ENCODE measurements around the gene BMP6. TPM values are rescaled to one million over a fixed set of nuclear protein-coding genes. Genes with fewer than 3 reads are reported as not detected.

The BMP6 gene
- total and polyA plus RNA-seq, 4 experiments from 2014 or later: 0.06 TPM; not detected in 3

DNA sequence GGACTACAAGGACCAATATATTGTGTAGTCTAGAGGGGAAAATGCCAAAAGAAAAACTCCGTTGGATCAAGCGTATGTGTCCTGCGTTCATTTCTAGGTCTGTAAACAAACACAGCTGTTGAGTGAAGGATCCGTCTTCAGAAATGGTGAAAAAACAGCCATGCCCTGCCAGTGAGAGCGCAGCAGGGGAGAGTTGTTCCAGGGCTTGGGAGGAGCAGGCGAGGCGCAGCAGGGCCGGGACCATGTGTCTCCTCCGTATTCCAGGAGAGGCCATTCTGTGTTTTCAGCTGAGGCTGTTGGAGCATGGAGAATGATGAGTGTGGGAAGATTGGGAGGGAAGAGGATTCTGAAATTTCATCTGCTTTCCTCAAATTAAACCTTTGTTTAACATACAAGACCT lies 38.0 kb downstream of the BMP6 start:
- H3K4me1 ChIP-seq (ENCODE audit: insufficient read depth, low read length): no peaks in the 10 kb centered on the region
- ChIA-PET POLR2A (ENCODE audit: partially characterized antibody) (no interaction called here), CTCF (ENCODE audit: partially characterized antibody) (no interaction called here)
- H3K27ac ChIP-seq (ENCODE audit: low read depth, low read length): no peak overlapping the region
- Mint-ChIP-seq H3K36me3 (no peaks in the 10 kb centered on the region), H3K27ac (no peak overlapping the region), H3K4me3 (no peak overlapping the region), H3K9me3 (peaks cover 0 to 2% (median 0%) of the 10 kb centered on the region in 8 donors), H3K4me1 (no peaks in the 10 kb centered on the region), H3K27me3 (peaks cover 3 to 26% of the 10 kb centered on the region in 2 donors)
- H3K9me3 ChIP-seq (ENCODE audit: control insufficient read depth in 1 of 2, low read length in 2 of 2): no peaks in the 10 kb centered on the region
- DNase-seq: no peak
- H3K36me3 ChIP-seq (ENCODE audit: insufficient read depth, low read length): no peaks in the 10 kb centered on the region
- intact Hi-C loops (cut with micrococcal nuclease): no loop called here
- H3K27me3 ChIP-seq (ENCODE audit: insufficient read depth, low read length): peaks cover 5% of the 10 kb centered on the region
- no peak overlapping the region for H3K4me3 ChIP-seq (ENCODE audit: low read length in 2 of 2)

DNA sequence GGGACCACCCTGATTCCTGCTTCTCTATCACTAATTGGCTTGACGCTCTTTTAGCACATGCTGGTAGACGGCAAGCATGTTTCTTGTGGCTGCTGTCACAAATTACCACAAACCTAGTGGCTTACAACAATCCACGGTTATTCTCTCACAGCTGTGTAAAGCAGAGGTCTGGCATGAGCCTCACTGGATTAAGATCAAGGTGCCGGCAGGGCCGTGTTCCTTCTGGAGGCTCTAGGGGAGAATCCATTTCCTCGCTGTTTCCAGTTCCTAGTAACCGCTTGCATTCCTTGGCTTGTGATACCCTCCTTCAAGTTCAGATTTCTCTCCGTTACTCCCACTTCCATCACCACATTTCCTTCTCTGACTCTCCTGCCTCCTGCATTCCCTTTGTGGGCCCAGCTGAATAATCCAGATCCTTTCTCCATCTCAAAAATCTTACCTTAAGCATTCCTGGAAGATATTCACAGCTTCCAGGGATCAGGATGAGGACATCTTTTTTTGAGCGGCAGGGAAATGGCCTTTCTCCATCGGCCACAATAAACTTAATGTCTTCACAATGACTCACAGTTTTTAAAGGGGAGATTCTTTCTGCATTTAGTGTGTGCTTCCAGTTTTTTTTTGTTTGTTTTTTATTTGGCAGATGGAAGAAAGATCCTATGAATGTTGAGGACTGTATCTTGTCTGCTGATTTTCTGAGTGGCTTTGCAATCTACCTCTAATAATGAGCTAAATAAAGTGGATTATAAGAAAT lies 39.9 kb downstream of the BMP6 start:
- Mint-ChIP-seq H3K9me3 (peaks cover 0 to 2% (median 0%) of the 10 kb centered on the region in 8 donors), H3K27ac (no peak overlapping the region), H3K4me1 (no peaks in the 10 kb centered on the region), H3K36me3 (no peaks in the 10 kb centered on the region), H3K4me3 (no peak overlapping the region), H3K27me3 (peaks cover 3 to 26% of the 10 kb centered on the region in 2 donors)
- DNase-seq: no peak
- ChIA-PET CTCF (ENCODE audit: partially characterized antibody) (no interaction called here), POLR2A (ENCODE audit: partially characterized antibody) (no interaction called here)
- Histone ChIP-seq H3K4me3 (ENCODE audit: low read length in 2 of 2) (no peak overlapping the region), H3K27me3 (ENCODE audit: insufficient read depth, low read length) (peaks cover 5% of the 10 kb centered on the region), H3K4me1 (ENCODE audit: insufficient read depth, low read length) (no peaks in the 10 kb centered on the region), H3K27ac (ENCODE audit: low read depth, low read length) (no peak overlapping the region), H3K9me3 (ENCODE audit: control insufficient read depth in 1 of 2, low read length in 2 of 2) (no peaks in the 10 kb centered on the region), H3K36me3 (ENCODE audit: insufficient read depth, low read length) (no peaks in the 10 kb centered on the region)
- intact Hi-C loops (cut with micrococcal nuclease): no loop called here

DNA sequence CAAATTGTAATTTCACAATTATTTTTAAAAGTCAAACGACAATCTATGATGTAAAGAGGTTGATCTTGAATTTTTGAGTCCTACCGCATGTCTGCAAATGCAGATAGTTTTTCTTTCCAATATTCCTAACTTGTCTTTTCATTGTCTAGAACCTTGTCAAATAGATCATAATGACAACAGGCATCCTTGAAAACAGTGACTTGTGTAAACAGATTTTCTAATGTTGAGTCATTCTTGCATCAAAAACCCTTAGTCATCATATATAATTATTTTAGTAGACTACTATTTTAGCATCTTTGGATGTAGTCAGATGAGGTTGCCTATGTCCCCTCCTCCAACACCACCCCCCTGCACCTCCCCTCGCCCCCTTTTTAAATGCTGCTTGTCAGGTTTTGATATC lies 43.8 kb downstream of the BMP6 start:
- Mint-ChIP-seq H3K27me3 (peaks cover 7 to 21% of the 10 kb centered on the region in 2 donors), H3K4me3 (no peak overlapping the region), H3K4me1 (no peaks in the 10 kb centered on the region), H3K9me3 (peaks cover 0 to 2% (median 0%) of the 10 kb centered on the region in 8 donors), H3K36me3 (no peaks in the 10 kb centered on the region), H3K27ac (no peak overlapping the region)
- intact Hi-C loops (cut with micrococcal nuclease): no loop called here
- no peaks in the 10 kb centered on the region for H3K4me1 ChIP-seq (ENCODE audit: insufficient read depth, low read length)
- H3K27ac ChIP-seq (ENCODE audit: low read depth, low read length): no peak overlapping the region
- no peaks in the 10 kb centered on the region for H3K9me3 ChIP-seq (ENCODE audit: control insufficient read depth in 1 of 2, low read length in 2 of 2)
- CTCF ChIA-PET (ENCODE audit: partially characterized antibody): no interaction called here
- H3K27me3 ChIP-seq (ENCODE audit: insufficient read depth, low read length): peaks cover 5% of the 10 kb centered on the region
- H3K4me3 ChIP-seq (ENCODE audit: low read length in 2 of 2): no peak overlapping the region
- no peak for DNase-seq
- POLR2A ChIA-PET (ENCODE audit: partially characterized antibody): no interaction called here
- H3K36me3 ChIP-seq (ENCODE audit: insufficient read depth, low read length): no peaks in the 10 kb centered on the region

DNA sequence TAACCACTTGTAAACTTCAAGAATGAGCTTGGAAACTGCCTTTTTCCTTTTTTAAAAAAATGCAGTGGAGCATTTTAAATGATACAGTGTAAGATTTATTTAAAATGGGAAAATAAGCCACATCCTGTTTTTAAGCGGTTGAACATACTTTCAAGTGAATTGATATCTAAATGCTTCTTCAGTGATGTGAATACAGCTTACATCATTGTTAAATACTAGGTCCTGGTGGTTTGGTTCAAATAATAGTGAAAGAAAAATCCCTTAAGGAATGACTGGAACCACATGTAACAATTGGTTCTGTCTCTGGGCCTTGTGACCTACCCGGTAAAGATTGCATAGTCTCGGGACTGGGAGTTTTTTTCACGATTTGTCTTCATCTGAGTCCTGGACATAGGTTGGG lies 44.2 kb downstream of the BMP6 start:
- H3K27me3 ChIP-seq (ENCODE audit: insufficient read depth, low read length): peaks cover 5% of the 10 kb centered on the region
- CTCF ChIA-PET (ENCODE audit: partially characterized antibody): no interaction called here
- Mint-ChIP-seq H3K4me3 (no peak overlapping the region), H3K27me3 (peaks cover 8 to 24% of the 10 kb centered on the region in 2 donors), H3K36me3 (no peaks in the 10 kb centered on the region), H3K4me1 (no peaks in the 10 kb centered on the region), H3K9me3 (peaks cover 0 to 2% (median 0%) of the 10 kb centered on the region in 8 donors), H3K27ac (no peak overlapping the region)
- no peak for DNase-seq
- H3K4me3 ChIP-seq (ENCODE audit: low read length in 2 of 2): no peak overlapping the region
- H3K4me1 ChIP-seq (ENCODE audit: insufficient read depth, low read length): no peaks in the 10 kb centered on the region
- POLR2A ChIA-PET (ENCODE audit: partially characterized antibody): no interaction called here
- H3K9me3 ChIP-seq (ENCODE audit: control insufficient read depth in 1 of 2, low read length in 2 of 2): no peaks in the 10 kb centered on the region
- no peak overlapping the region for H3K27ac ChIP-seq (ENCODE audit: low read depth, low read length)
- H3K36me3 ChIP-seq (ENCODE audit: insufficient read depth, low read length): no peaks in the 10 kb centered on the region
- intact Hi-C loops (cut with micrococcal nuclease): no loop called here

DNA sequence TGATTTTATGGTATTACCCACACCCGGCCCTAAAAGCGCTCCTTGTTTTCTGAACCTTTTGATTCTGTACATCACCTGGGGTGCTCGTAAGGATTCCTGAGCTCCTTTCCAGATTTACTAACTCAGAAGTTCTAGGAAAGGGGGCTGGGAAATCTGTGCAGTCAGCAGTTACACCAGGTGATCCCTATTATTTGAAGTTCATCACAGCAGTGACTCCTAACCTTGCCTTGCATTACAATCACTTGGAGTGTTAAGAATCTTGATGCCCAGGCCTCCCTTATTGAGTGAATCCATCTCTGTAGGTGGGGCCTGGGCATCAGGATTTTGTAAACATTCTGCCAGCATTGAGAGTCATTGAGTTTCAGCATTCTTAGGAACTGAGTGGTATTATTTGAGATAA lies 44.7 kb downstream of the BMP6 start:
- no peaks in the 10 kb centered on the region for H3K4me1 ChIP-seq (ENCODE audit: insufficient read depth, low read length)
- H3K27me3 ChIP-seq (ENCODE audit: insufficient read depth, low read length): peaks cover 5% of the 10 kb centered on the region
- H3K4me3 ChIP-seq (ENCODE audit: low read length in 2 of 2): no peak overlapping the region
- CTCF ChIA-PET (ENCODE audit: partially characterized antibody): no interaction called here
- H3K27ac Mint-ChIP-seq: no peak overlapping the region
- peaks cover 8 to 24% of the 10 kb centered on the region in 2 donors for H3K27me3 Mint-ChIP-seq
- DNase-seq: no peak
- intact Hi-C loops (cut with micrococcal nuclease): no loop called here
- no peaks in the 10 kb centered on the region for H3K36me3 ChIP-seq (ENCODE audit: insufficient read depth, low read length)
- peaks cover 0 to 2% (median 0%) of the 10 kb centered on the region in 8 donors for H3K9me3 Mint-ChIP-seq
- no peaks in the 10 kb centered on the region for H3K4me1 Mint-ChIP-seq
- H3K27ac ChIP-seq (ENCODE audit: low read depth, low read length): no peak overlapping the region
- H3K9me3 ChIP-seq (ENCODE audit: control insufficient read depth in 1 of 2, low read length in 2 of 2): no peaks in the 10 kb centered on the region
- H3K4me3 Mint-ChIP-seq: no peak overlapping the region
- POLR2A ChIA-PET (ENCODE audit: partially characterized antibody): no interaction called here
- no peaks in the 10 kb centered on the region for H3K36me3 Mint-ChIP-seq

DNA sequence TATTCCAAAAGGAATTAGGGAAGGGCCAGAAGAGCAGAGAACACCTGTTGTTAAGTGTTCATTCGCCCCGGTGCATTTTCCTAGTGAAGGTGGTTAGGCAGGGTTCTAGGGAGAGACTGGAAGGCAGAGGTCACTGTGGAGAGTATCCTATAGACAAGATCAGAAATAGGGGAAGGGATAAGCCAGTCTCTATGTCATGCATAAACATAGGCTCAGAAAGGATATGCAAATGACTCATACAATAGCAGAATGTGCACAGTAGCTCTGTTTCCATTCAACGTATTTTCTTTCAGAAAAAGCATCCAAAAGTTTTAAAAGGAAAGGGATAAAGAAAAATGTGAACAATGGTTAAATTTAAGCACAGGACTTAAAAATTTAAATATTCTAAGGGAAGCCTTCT lies 47.4 kb downstream of the BMP6 start:
- Mint-ChIP-seq H3K9me3 (peaks cover 0 to 2% (median 0%) of the 10 kb centered on the region in 8 donors), H3K4me1 (no peaks in the 10 kb centered on the region), H3K36me3 (no peaks in the 10 kb centered on the region), H3K4me3 (no peak overlapping the region), H3K27me3 (peaks cover 7 to 33% of the 10 kb centered on the region in 2 donors), H3K27ac (no peak overlapping the region)
- Histone ChIP-seq H3K27me3 (ENCODE audit: insufficient read depth, low read length) (peaks cover 5% of the 10 kb centered on the region), H3K9me3 (ENCODE audit: control insufficient read depth in 1 of 2, low read length in 2 of 2) (no peaks in the 10 kb centered on the region), H3K4me1 (ENCODE audit: insufficient read depth, low read length) (no peaks in the 10 kb centered on the region), H3K36me3 (ENCODE audit: insufficient read depth, low read length) (no peaks in the 10 kb centered on the region), H3K27ac (ENCODE audit: low read depth, low read length) (no peak overlapping the region), H3K4me3 (ENCODE audit: low read length in 2 of 2) (no peak overlapping the region)
- no peak for DNase-seq
- intact Hi-C loops (cut with micrococcal nuclease): no loop called here
- ChIA-PET CTCF (ENCODE audit: partially characterized antibody) (no interaction called here), POLR2A (ENCODE audit: partially characterized antibody) (no interaction called here)

DNA sequence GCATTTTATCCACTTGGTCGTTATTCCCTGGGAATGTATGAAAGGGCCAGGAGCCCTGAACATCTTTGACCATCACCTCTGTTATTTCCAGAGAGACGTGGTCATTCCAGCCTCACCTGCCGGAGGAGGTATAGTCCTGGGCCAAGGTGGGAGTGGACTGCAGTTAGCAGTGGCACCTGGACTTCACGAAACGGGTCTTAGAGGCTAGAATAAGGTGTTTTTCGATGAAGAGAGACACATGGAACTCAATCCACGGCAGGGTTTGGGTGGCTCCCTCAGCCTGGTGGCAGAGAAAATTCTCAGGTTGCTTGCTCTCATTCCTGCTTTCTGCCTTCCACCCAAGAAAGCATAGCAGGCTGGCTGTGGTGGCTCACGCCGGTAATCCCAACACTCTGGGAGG lies 48.0 kb downstream of the BMP6 start:
- intact Hi-C loops (cut with micrococcal nuclease): no loop called here
- no peak overlapping the region for H3K4me3 ChIP-seq (ENCODE audit: low read length in 2 of 2)
- H3K9me3 Mint-ChIP-seq: no peaks in the 10 kb centered on the region
- no peaks in the 10 kb centered on the region for H3K36me3 Mint-ChIP-seq
- no peaks in the 10 kb centered on the region for H3K9me3 ChIP-seq (ENCODE audit: control insufficient read depth in 1 of 2, low read length in 2 of 2)
- no peak for DNase-seq
- no peak overlapping the region for H3K4me3 Mint-ChIP-seq
- POLR2A ChIA-PET (ENCODE audit: partially characterized antibody): no interaction called here
- H3K4me1 Mint-ChIP-seq: no peaks in the 10 kb centered on the region
- peaks cover 7 to 28% of the 10 kb centered on the region in 2 donors for H3K27me3 Mint-ChIP-seq
- H3K4me1 ChIP-seq (ENCODE audit: insufficient read depth, low read length): no peaks in the 10 kb centered on the region
- no peaks in the 10 kb centered on the region for H3K36me3 ChIP-seq (ENCODE audit: insufficient read depth, low read length)
- CTCF ChIA-PET (ENCODE audit: partially characterized antibody): no interaction called here
- H3K27me3 ChIP-seq (ENCODE audit: insufficient read depth, low read length): peaks cover under 1% of the 10 kb centered on the region
- H3K27ac ChIP-seq (ENCODE audit: low read depth, low read length): no peak overlapping the region
- H3K27ac Mint-ChIP-seq: no peak overlapping the region
